HL-60 (cell line): Measurements from ENCODE around the gene SPAG9.
"Not testable (repeated sequence)": the region's sequence is repeated elsewhere in the genome, so short reads cannot be mapped to it uniquely, and the experiment has no call there.

Experiments used
- DNase-seq, 2 experiments: peaks; one replicate each; pipeline ENCODE4 v3.0.0-alpha.2; 2010 to 2020; ENCODE audit warnings: low read depth in 1 of 2, low spot score in 1 of 2
- H3K27ac ChIP-seq: fragments of 250-450 bp; sonication (Bioruptor Pico); replicated peaks from 2 replicates; pipeline ENCODE4 v1.5.1; 2020; ENCODE audit warnings: mild to moderate bottlenecking, moderate library complexity
- H3K27me3 ChIP-seq: fragments of 250-450 bp; sonication (Bioruptor Pico); 2 replicates; pipeline ENCODE4 v1.5.1; 2021; ENCODE audit warnings: mild to moderate bottlenecking, moderate library complexity; ENCODE audit not compliant: insufficient read depth, poor library complexity, severe bottlenecking
- H3K4me3 ChIP-seq: replicated peaks from 2 replicates; pipeline ENCODE4 v1.5.1; 2011; ENCODE audit warnings: mild to moderate bottlenecking, control low read depth, low read length; ENCODE audit not compliant: insufficient read depth
- GABPA ChIP-seq: IDR thresholded peaks from 2 replicates; pipeline ENCODE4 v1.6.1; 2012; ENCODE audit warnings: low read depth
- POLR2AphosphoS5 ChIP-seq: IDR thresholded peaks from 2 replicates; pipeline ENCODE4 v1.6.1; 2012; ENCODE audit warnings: low read depth
- SPI1 ChIP-seq: IDR thresholded peaks from 2 replicates; pipeline ENCODE4 v1.6.1; 2012; ENCODE audit warnings: low read depth, mild to moderate bottlenecking, borderline replicate concordance
- TF ChIP-seq, protein P1 (sequence below): IDR thresholded peaks from one replicate; pipeline ENCODE4 v1.5.1; 2011; ENCODE audit warnings: low read length, control low read depth, inconsistent platforms; ENCODE audit not compliant: insufficient read depth
- TF ChIP-seq, protein P2 (sequence below): IDR thresholded peaks from 2 replicates; pipeline ENCODE4 v1.6.1; 2012; ENCODE audit warnings: low read depth; ENCODE audit not compliant: insufficient replicate concordance

SPAG9 gene

DNA sequence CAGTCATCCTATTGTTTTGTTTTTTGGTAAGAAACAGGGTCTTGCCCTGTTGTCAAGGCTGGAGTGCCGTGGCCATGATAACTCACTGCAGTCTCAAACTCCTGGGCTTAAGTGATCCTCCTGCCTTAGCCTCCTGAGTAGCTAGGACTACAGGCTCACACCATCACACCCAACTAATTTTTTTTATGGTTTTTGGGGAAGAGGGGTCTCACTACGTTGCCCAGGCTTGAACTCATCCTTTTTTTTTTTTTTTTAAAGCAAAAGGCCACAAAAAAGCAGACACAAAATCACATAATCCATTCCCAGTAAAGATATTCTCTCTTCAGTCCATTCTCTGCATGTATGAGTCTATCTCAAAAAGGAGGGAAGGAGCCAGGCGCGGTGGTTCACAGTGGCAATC, 5.5 kb downstream of the SPAG9 start:
- TF ChIP-seq SPI1 (no peak), GABPA (no peak), POLR2AphosphoS5 (no peak)
- TF ChIP-seq, protein P1, sequence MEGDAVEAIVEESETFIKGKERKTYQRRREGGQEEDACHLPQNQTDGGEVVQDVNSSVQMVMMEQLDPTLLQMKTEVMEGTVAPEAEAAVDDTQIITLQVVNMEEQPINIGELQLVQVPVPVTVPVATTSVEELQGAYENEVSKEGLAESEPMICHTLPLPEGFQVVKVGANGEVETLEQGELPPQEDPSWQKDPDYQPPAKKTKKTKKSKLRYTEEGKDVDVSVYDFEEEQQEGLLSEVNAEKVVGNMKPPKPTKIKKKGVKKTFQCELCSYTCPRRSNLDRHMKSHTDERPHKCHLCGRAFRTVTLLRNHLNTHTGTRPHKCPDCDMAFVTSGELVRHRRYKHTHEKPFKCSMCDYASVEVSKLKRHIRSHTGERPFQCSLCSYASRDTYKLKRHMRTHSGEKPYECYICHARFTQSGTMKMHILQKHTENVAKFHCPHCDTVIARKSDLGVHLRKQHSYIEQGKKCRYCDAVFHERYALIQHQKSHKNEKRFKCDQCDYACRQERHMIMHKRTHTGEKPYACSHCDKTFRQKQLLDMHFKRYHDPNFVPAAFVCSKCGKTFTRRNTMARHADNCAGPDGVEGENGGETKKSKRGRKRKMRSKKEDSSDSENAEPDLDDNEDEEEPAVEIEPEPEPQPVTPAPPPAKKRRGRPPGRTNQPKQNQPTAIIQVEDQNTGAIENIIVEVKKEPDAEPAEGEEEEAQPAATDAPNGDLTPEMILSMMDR = no peak
- TF ChIP-seq, protein P2, sequence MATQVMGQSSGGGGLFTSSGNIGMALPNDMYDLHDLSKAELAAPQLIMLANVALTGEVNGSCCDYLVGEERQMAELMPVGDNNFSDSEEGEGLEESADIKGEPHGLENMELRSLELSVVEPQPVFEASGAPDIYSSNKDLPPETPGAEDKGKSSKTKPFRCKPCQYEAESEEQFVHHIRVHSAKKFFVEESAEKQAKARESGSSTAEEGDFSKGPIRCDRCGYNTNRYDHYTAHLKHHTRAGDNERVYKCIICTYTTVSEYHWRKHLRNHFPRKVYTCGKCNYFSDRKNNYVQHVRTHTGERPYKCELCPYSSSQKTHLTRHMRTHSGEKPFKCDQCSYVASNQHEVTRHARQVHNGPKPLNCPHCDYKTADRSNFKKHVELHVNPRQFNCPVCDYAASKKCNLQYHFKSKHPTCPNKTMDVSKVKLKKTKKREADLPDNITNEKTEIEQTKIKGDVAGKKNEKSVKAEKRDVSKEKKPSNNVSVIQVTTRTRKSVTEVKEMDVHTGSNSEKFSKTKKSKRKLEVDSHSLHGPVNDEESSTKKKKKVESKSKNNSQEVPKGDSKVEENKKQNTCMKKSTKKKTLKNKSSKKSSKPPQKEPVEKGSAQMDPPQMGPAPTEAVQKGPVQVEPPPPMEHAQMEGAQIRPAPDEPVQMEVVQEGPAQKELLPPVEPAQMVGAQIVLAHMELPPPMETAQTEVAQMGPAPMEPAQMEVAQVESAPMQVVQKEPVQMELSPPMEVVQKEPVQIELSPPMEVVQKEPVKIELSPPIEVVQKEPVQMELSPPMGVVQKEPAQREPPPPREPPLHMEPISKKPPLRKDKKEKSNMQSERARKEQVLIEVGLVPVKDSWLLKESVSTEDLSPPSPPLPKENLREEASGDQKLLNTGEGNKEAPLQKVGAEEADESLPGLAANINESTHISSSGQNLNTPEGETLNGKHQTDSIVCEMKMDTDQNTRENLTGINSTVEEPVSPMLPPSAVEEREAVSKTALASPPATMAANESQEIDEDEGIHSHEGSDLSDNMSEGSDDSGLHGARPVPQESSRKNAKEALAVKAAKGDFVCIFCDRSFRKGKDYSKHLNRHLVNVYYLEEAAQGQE = no peak

DNA sequence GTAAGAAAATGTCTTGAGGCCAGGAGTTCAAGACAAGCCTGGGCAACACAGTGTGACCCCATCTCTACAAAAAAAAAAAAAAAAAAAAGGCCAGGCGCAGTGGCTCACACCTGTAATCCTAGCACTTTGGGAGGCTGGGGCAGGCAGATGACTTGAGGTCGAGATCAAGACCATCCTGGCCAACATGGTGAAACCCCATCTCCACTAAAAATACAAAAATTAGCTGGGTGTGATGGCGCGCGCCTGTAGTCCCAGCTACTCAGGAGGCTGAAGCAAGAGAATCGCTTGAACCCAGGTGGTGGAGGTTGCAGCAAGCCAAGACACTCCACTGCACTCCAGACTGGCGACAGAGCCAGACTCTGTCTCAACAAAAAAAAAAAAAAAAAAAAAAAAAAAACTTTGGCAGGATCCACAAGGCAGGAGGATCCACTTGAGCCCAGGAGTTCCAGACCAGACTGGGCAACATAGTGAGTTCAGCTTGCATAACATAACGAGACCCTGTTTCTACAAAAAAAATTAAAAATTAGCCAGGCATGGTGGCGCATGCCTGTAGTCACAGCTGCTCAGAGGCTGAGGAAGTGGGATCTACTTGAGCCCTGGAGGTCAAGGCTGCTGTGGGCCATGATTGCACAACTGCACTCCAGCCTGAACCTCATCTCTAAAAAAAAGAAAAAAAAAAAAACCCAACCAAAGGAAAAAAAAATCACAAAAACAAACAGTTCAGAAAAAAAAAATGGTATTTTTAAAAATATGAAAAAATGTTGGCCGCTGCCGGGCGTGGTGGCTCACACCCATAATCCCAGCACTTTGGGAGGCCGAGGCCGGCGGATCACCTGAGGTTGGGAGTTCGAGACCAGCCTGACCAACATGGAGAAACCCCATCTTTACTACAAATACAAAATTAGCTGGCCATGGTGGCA, 8.1 kb downstream of the SPAG9 start:
- not testable (repeated sequence) for H3K4me3 ChIP-seq, H3K27me3 ChIP-seq, H3K27ac ChIP-seq
- TF ChIP-seq SPI1 (peak; percentile 93), POLR2AphosphoS5 (peak; percentile 82)
- DNase-seq = peak; percentile 83 to 86

More for the DNA sequence above, 5.5 kb downstream of the SPAG9 start:
- Histone ChIP-seq H3K27ac (no peak overlapping the region), H3K4me3 (no peak overlapping the region), H3K27me3 (no peaks in the 10 kb centered on the region)
- DNase-seq = no peak

DNA sequence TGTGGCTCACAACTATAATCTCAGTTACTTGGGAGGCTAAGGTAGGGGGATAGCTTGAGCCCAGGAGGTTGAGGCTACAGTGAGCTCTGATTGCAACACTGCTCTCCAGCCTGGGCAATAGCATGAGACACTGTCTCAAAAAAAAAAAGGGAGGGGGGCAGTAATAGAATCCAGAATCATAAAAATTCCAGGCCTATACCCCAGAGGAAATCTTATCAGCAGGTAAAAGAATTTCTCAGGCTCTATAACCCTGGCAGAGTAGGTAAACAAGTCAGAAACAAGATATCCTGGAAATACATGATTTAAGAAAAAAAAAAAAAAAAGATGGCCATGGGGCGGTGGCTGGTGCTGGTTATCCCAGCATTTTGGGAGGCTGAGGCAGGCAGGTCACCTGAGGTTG, 12.9 kb downstream of the SPAG9 start:
- no peaks in the 10 kb centered on the region for H3K27me3 ChIP-seq
- no peak overlapping the region for H3K27ac ChIP-seq
- no peak overlapping the region for H3K4me3 ChIP-seq
- TF ChIP-seq POLR2AphosphoS5 = no peak
- TF ChIP-seq, protein P1 = no peak
- TF ChIP-seq GABPA = no peak
- TF ChIP-seq, protein P2 = no peak
- DNase-seq = no peak

DNA sequence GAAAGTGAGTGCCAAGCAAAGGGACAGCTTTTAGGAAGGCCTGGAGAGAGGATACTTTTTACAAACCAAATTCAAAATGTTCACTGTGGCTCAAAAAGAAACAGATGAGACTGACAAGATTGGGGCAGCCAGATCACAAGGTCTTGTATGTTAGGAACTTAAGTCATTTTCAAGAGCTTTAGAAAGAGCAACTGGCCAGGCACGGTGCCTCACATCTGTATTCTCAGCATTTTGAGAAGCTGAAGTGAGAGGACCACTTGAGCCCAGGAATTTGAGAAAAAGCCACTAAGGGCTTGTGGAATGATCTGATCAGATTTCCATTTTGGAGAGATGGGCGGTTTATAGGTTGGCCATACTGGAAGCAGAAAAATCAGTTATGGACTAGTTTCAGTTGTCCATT, 17.2 kb downstream of the SPAG9 start:
- TF ChIP-seq GABPA (no peak), POLR2AphosphoS5 (no peak), SPI1 (no peak)
- TF ChIP-seq, protein P1 = no peak
- TF ChIP-seq, protein P2 = no peak
- no peak overlapping the region for H3K4me3 ChIP-seq
- no peak overlapping the region for H3K27ac ChIP-seq
- no peaks in the 10 kb centered on the region for H3K27me3 ChIP-seq
- DNase-seq = no peak
